ENCODE measurements around the gene GRWD1.

The GRWD1 gene

GRCh38 chr19:48458016-48458415 is 12.2 kb downstream of the GRWD1 start:
- no peak for DNase-seq

- DNase-seq, result no peak
Observed at GRCh38 chr19:48461651-48461981, 15.8 kb downstream of the GRWD1 start.

DNA sequence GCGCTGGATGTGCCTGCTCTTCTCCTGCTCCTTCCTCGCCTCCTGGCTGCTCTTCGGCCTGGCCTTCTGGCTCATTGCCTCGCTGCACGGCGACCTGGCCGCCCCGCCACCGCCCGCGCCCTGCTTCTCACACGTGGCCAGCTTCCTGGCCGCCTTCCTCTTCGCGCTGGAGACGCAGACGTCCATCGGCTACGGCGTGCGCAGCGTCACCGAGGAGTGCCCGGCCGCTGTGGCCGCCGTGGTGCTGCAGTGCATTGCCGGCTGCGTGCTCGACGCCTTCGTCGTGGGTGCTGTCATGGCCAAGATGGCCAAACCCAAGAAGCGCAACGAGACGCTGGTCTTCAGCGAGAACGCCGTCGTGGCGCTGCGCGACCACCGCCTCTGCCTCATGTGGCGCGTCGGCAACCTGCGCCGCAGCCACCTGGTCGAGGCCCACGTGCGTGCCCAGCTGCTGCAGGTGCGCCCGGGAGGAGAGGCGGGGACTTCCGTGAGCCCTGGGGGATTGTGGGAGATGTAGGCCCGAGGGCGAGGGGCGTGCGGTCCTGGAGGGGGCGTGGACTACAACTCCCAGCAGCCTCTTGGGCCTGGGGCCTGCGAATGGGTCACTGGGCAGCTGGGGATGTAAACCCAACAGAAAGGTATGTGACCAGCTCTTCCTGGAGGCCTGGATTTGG is 16.3 kb downstream of the GRWD1 start:
- DNase-seq, result no peak

- no peak for DNase-seq
Observed at GRCh38 chr19:48465215-48465614, 19.4 kb downstream of the GRWD1 start.

DNA sequence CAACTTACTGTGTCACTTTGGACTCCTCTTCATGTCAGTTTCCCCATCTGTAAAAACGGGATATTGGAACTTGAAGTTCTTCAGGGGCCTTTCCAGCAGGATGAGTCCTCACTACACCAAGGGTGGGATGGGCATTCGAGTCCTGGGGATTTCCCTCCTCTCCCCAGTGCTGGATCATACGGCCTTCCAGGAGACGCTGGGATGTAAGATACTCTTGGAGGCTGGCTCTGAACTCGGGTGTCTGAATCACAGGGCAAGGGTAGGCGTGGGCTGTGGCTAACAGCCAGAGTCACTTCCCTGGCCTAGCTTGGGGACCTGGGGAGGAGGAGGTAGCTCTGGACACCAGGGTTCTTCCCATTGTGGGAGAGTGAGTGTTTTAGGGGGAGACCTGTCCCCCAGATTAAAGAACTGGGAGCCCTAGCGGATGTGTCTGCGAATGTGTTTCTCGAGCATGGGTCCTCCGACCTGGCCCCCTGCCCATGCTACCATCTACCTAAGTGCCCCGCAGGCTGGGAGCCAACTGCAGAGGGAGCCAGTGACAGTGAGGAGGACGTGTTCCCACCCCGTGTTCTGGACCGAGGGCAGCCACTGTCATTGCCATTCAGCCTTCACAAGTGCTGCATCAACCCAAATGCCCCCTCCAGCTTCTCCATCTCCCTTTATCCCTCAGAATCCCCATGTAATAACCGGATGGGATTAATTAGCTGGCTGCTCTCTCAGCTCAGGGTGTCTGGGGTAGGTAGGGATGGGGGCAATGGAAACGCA is 21.0 kb downstream of the GRWD1 start:
- DNase-seq, result no peak

DNA sequence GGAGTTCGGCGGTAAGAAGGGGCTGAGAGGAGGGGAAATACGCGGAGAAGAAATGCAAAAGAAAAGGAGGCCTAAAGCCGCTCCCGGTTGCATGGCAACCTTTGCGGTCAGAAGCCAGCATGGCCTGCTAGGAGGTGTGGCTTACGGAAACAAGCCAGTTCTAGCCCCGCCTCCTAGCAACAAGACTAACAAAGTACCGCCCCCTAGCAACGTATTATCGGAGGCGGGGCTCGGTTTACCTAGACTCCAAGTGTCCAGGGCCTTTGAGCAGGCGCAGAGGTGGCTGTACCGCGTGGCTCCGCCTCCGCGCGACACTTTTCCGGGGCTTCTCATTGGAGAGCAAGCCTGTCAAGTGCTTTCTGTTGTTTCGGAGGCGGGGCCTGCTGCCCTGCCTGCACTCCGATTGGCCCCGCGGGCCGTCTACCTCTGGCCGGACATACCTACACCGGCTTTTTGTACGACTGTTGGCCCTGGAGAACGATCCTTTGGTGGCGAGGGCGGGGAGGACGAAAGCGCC is 23.0 kb downstream of the GRWD1 start:
- DNase-seq, result peak; percentile 99

DNA sequence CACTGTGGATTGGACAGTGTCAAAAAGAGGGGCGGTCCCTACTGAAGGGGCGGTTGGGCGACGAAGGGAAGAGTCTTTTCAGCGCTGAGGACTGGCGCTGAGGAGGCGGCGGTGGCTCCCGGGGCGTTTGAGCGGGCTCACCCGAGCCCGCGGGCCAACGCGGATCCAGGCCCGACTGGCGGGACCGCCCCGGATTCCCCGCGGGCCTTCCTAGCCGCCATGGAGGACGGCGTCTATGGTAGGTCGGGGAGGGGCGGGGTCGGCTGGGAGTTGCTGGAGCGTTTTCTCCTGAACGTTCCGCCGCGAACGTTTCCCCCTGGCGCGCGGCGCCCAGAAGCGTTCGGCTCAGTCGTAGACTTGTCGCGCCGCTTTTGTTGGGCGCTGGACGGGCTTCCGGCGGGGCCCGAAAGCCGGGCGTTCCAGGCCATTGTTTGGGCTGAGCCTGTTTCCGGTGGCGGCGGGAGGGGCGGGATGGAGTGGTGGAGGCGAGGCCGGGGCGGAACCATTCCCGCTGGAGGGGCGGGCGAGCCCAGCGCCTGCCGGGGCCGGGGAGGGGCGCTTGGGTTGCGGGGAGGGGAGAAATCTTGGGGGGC is 23.6 kb downstream of the GRWD1 start, which contains the start of gene CYTH2:
Gene CYTH2, plus strand, starts transcription at position 81 of the 593 bp plus-strand sequence. Its CDS starts 139 bp downstream, at position 220.
- DNase-seq, result peak; percentile 81 to 85

DNA sequence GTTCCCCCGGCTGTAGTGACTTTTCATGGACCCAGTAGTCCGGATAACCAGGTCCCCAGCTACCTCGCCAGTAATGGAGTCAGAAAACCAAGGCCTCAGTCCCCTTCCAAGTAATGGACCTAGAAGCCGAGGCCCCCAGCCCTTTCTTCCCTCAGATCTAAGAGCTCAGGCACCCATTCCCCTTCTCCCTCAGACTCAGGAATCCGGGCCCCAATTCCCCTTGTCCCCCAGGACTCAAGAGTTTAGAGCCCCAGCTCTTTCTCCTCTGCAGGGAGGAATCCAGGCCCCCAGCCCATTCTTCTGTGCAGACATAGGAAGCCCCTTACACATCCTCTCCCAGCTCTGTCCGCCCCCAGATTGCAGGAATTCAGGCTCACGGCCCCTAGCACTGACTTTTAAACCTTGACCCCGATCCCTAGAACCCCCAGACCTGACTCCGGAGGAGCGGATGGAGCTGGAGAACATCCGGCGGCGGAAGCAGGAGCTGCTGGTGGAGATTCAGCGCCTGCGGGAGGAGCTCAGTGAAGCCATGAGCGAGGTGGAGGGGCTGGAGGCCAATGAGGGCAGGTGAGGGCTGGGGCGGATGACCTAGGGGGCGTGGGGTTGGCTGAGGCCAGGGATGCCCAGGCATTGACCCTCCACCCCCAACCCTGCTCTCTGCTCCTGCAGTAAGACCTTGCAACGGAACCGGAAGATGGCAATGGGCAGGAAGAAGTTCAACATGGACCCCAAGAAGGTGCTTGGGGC is 24.3 kb downstream of the GRWD1 start:
- DNase-seq, result no peak

DNA sequence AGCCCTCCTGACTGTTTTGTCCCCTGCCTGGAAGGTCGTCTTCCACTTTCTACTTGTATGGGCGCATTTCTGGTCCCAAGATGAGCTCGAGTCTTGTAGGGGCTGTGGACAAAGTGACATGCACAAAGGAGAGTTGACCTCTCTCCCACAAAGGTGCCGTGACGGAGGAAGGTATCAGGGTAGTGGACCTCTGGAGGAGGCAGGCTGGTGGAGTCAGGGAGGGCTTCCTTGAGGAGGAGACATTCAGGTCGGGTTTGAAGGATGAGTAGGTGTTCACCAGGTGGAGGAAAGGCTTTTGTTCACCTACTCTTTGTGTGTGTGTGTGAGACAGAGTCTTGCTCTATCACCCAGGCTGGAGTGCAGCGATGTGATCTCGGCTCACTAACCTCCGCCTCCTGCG is 25.1 kb downstream of the GRWD1 start:
- no peak for DNase-seq

- no peak for DNase-seq
Observed at GRCh38 chr19:48471836-48472235, 26.1 kb downstream of the GRWD1 start.

DNA sequence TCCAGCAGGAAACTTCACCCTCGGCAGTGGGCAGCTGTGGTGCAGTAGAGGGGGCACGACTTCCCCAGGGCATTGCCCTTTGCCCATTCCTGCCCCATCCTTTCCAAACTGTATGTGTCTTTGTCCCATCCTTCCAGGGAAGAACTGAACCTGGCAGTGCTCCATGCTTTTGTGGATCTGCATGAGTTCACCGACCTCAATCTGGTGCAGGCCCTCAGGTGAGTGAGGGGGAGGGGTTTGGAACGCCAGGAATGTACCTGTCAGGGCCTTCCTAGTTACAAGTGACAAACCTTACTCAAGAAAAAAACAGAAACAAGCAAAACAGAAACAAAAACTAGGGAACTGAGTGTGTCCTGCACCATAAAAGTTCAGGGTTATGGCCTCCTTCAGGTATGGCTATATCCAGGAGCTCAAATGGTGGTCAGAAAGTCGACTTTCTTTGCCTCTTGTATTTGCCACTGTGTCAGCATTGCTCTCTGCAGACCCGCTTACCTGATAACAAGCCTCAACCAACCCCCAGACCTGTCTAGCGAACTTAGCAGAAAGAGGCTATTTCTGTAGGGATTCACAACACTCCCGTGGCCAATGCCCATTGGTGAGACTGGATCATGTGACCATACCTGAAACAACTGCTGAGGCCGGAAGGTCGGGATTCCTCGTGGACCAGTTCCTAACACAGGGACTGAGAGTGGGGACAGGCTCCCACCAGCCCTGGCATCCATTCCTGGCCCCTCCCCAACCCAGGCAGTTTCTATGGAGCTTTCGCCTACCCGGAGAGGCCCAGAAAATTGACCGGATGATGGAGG is 27.6 kb downstream of the GRWD1 start:
- no peak for DNase-seq

- no peak for DNase-seq
Observed at GRCh38 chr19:48474084-48474592, 28.4 kb downstream of the GRWD1 start.

GRCh38 chr19:48475369-48476068 is 29.7 kb downstream of the GRWD1 start:
- DNase-seq, result no peak

GRCh38 chr19:48476176-48476575 is 30.4 kb downstream of the GRWD1 start:
- DNase-seq, result no peak

DNA sequence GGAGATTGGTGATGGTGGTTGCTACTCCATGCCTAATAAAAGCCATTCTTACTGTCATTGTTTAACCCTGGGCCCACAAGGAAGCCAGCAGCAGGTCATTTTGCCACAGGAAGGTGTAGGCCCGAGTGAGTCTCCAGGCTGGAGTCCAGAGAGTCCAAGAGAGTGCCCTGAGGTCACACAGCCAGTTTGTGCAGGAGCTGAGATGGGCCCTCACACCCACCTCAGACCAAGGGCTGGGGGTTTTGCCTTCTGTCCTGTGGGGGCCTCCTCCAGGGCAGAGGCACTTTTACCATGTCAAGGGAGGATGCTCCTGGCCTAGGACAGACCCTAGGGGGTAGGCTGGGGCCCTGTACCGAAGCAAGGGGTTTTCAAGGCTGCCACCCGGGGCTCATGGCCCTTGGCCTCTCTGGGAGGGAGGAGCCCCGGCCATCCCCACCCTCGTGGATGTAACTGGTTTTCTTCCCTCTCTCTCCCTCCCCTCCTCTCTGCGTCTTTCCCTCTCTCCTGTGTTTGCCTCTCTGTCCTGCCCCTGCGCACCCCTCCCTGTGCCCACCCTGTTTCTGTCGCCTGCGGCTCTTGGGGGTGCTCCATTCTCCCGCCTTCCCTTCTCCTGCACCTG is 31.4 kb downstream of the GRWD1 start:
- DNase-seq, result no peak

GRCh38 chr19:48477698-48478338 is 32.0 kb downstream of the GRWD1 start:
- DNase-seq, result no peak

GRCh38 chr19:48478339-48479256 is 32.8 kb downstream of the GRWD1 start:
- DNase-seq, result no peak

DNA sequence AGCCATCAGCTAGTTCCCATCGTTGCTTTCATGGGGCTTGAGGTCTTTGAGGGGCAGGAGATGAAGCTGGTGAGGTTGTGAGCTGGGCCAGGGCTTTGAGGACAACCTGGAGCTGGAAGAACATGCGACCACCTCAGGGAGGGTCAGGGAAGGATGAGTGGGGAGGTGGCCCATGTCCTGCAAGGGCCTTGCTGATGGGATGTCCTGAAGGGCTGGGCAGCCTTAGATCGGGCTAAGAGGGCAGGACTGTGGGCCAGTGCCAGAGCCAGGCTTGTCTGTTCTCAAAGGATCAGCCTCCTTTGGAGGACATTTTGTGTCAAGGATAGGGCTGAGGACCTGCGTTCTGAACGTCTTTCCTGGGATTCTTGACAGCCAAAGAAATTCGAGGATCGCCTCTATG is 33.9 kb downstream of the GRWD1 start:
- no peak for DNase-seq

GRCh38 chr19:48480183-48480557 is 34.4 kb downstream of the GRWD1 start:
- peak; percentile 43 to 49 for DNase-seq

Measured in stimulated activated CD4-positive, alpha-beta T cell treated with anti-CD3 and anti-CD28 coated beads, Interleukin-2, amount 100 ng/mL, for 24 hours (primary cell).